ENCODE measurements around the gene CDK2AP2. TPM values are rescaled to one million over a fixed set of nuclear protein-coding genes. Genes with fewer than 3 reads are reported as not detected.

CDK2AP2 gene
- total and polyA plus RNA-seq, 10 of the 15 experiments (the other 5 are each of a cell fraction or from before 2014, with no cell fraction given): 8.0 to 177 (median 40.9) TPM

DNA sequence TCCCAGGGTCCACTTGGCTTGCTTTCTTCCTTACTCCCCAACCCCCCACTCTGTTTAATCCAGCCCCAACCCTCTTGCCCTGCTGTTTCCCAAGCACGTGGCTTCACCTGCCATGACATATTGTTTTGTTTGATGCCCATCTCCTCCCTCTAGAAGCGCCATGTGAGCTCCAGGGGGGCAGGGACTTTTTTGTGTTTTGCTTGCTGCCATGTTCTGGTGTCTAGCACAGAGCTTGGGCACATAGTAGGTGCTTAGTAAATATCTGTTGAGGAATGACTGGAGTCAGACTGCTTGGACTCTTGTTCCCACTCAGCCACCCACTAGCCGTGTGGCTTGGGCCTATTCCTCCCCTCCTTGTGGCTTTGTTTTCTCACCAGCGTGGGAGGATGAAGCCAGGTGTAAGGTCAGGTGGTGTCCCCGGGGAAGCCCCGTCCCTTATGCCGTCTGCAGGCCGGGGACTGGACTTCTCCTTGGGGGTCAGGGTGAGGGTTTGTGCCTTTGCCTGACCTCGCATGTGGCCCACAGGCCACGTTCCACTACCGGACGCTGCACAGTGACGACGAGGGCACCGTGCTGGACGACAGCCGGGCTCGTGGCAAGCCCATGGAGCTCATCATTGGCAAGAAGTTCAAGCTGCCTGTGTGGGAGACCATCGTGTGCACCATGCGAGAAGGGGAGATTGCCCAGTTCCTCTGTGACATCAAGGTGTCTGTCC, 21.3 kb downstream of the CDK2AP2 start (continued):
- TF ChIP-seq ZNF384 (IDR thresholded peaks at IDR 0.05; ENCODE audit: borderline replicate concordance, low read depth, low read length): no peak
- TF ChIP-seq KAT2A (conservative IDR thresholded peaks at IDR 0.05; ENCODE audit: control insufficient read depth, low read depth, low read length): no peak
- no peak for TF ChIP-seq ZBTB4 (CRISPR knock-in tag; IDR thresholded peaks at IDR 0.05)
- peak; percentile 64; the same call in 1 of the 2 replicates for TF ChIP-seq LARP7 (IDR thresholded peaks at IDR 0.05)
- TF ChIP-seq FOXK2 (IDR thresholded peaks at IDR 0.05): no peak
- TF ChIP-seq SUPT20H (IDR thresholded peaks at IDR 0.05; ENCODE audit: borderline replicate concordance, control insufficient read depth, low read depth, low read length): no peak
- TF ChIP-seq ZNF217 (IDR thresholded peaks at IDR 0.05): peak; percentile 86; the same call in 1 of the 2 replicates
- no peak; the same call in 1 of the 2 replicates for TF ChIP-seq SMC3 (IDR thresholded peaks at IDR 0.05; ENCODE audit: borderline replicate concordance, low read length)
- TF ChIP-seq CREB1 (IDR thresholded peaks at IDR 0.05; ENCODE audit: low read depth): no peak
- peak; percentile 94 for TF ChIP-seq CUX1 (IDR thresholded peaks at IDR 0.05; ENCODE audit: insufficient replicate concordance, low read depth, low read length)
- TF ChIP-seq JUNB (IDR thresholded peaks at IDR 0.05): peak; percentile 73
- TF ChIP-seq, protein P1, sequence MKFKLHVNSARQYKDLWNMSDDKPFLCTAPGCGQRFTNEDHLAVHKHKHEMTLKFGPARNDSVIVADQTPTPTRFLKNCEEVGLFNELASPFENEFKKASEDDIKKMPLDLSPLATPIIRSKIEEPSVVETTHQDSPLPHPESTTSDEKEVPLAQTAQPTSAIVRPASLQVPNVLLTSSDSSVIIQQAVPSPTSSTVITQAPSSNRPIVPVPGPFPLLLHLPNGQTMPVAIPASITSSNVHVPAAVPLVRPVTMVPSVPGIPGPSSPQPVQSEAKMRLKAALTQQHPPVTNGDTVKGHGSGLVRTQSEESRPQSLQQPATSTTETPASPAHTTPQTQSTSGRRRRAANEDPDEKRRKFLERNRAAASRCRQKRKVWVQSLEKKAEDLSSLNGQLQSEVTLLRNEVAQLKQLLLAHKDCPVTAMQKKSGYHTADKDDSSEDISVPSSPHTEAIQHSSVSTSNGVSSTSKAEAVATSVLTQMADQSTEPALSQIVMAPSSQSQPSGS (IDR thresholded peaks at IDR 0.05; ENCODE audit: low read length): no peak
- TF ChIP-seq, protein P2, sequence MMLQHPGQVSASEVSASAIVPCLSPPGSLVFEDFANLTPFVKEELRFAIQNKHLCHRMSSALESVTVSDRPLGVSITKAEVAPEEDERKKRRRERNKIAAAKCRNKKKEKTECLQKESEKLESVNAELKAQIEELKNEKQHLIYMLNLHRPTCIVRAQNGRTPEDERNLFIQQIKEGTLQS (IDR thresholded peaks at IDR 0.05; ENCODE audit: borderline replicate concordance, extremely low read depth, low read depth, low read length): no peak
- peak; percentile 18 for TF ChIP-seq SMAD1 (IDR thresholded peaks at IDR 0.05; ENCODE audit: low read depth, partially characterized antibody)
- no peak for TF ChIP-seq PAX8 (IDR thresholded peaks at IDR 0.05)
- no peak for TF ChIP-seq TCF7 (IDR thresholded peaks at IDR 0.05; ENCODE audit: borderline replicate concordance)
- peak; percentile 90 for TF ChIP-seq BACH1 (IDR thresholded peaks at IDR 0.05; ENCODE audit: borderline replicate concordance)
- TF ChIP-seq E2F4 (IDR thresholded peaks at IDR 0.05; ENCODE audit: low read depth, low read length): no peak
- no peak for TF ChIP-seq NFYA (IDR thresholded peaks at IDR 0.05; ENCODE audit: borderline replicate concordance, low read depth, low read length)

Data from GM12878 (cell line).